Right atrium auricular region (tissue), 2 donors: ENCODE measurements around the gene SC5D. TPM values are rescaled to one million over a fixed set of nuclear protein-coding genes. Genes with fewer than 3 reads are reported as not detected.
A peak's percentile ranks its signal among the peaks of the same experiment; 100 is the strongest.

Source experiments
- DNase-seq: peaks from one replicate; pipeline ENCODE4 v3.0.0-alpha.2; 2019; ENCODE audit warnings: low spot score
- H3K27ac ChIP-seq, 2 donors: fragments of 200-600 bp; sonication (generic); 1 replicate in 1 of 2; 2 replicates in 1 of 2; pipeline ENCODE4 v1.5.1; 2016 to 2019
- H3K27me3 ChIP-seq, 2 donors: fragments of 200-600 bp; sonication (generic); one replicate each; pipeline versions ENCODE4 v1.5.1 to v1.6.0; 2017 to 2019
- H3K36me3 ChIP-seq: fragments of 200-600 bp; sonication (generic); one replicate; pipeline ENCODE4 v1.5.1; 2016
- H3K4me1 ChIP-seq, 2 donors: fragments of 200-600 bp; sonication (generic); one replicate each; pipeline versions ENCODE4 v1.5.1 to v1.6.0; 2017 to 2019
- H3K4me3 ChIP-seq, 2 donors: fragments of 200-600 bp; sonication (generic); 1 replicate in 1 of 2; 2 replicates in 1 of 2; pipeline ENCODE4 v1.5.1; 2017 to 2019; ENCODE audit warnings: mild to moderate bottlenecking in 1 of 2, moderate library complexity in 1 of 2
- H3K9me3 ChIP-seq, 2 donors: fragments of 200-600 bp; sonication (generic); one replicate each; pipeline ENCODE4 v1.5.1; 2019
- CTCF ChIP-seq, 2 donors: fragments of 200-600 bp; sonication (generic); IDR thresholded peaks; one replicate each; pipeline ENCODE4 v1.5.1; 2019; ENCODE audit warnings: antibody characterized with exemption in 2 of 2
- total RNA-seq, 2 donors: library from RNA; depleted of rRNA; stranded (reverse); fragments of >200 nt; gene quantifications; one replicate each; pipeline ENCODE4 v1.1.0, GENCODE V29; 2016

SC5D gene
- total RNA-seq, 2 donors from 2014 or later = 21.6 to 22.1 TPM

GRCh38 chr11:121334973-121335710 is 42.6 kb downstream of the SC5D start:
- no peaks in the 10 kb centered on the region for H3K9me3 ChIP-seq
- no peak overlapping the region for H3K4me3 ChIP-seq
- peak in 1 of 2 donors; percentile 12 for TF ChIP-seq CTCF (IDR thresholded peaks at IDR 0.05)
- peaks cover 0 to 30% of the 10 kb centered on the region in 2 donors for H3K4me1 ChIP-seq
- H3K27ac ChIP-seq = no peak overlapping the region
- no peaks in the 10 kb centered on the region for H3K27me3 ChIP-seq
- no peak for DNase-seq
- H3K36me3 ChIP-seq = no peaks in the 10 kb centered on the region

- H3K27me3 ChIP-seq = no peaks in the 10 kb centered on the region
- H3K36me3 ChIP-seq = no peaks in the 10 kb centered on the region
- DNase-seq = no peak
- H3K27ac ChIP-seq = no peak overlapping the region
- no peaks in the 10 kb centered on the region for H3K9me3 ChIP-seq
- no peak for TF ChIP-seq CTCF (IDR thresholded peaks at IDR 0.05)
- H3K4me3 ChIP-seq = no peak overlapping the region
- H3K4me1 ChIP-seq = peaks cover 0 to 23% of the 10 kb centered on the region in 2 donors
Measured at GRCh38 chr11:121336279-121336937, 43.8 kb downstream of the SC5D start.

GRCh38 chr11:121337078-121337477 is 44.5 kb downstream of the SC5D start:
- no peak overlapping the region for H3K27ac ChIP-seq
- no peaks in the 10 kb centered on the region for H3K9me3 ChIP-seq
- no peaks in the 10 kb centered on the region for H3K36me3 ChIP-seq
- no peaks in the 10 kb centered on the region for H3K27me3 ChIP-seq
- no peak for DNase-seq
- no peak for TF ChIP-seq CTCF (IDR thresholded peaks at IDR 0.05)
- peaks cover 0 to 23% of the 10 kb centered on the region in 2 donors for H3K4me1 ChIP-seq
- no peak overlapping the region for H3K4me3 ChIP-seq

GRCh38 chr11:121337740-121338272 is 45.2 kb downstream of the SC5D start:
- Histone ChIP-seq H3K36me3 (no peaks in the 10 kb centered on the region), H3K4me3 (no peak overlapping the region), H3K9me3 (no peaks in the 10 kb centered on the region), H3K27me3 (no peaks in the 10 kb centered on the region), H3K27ac (peak overlapping the region; percentile 50 to 53), H3K4me1 (peaks cover 0 to 23% of the 10 kb centered on the region in 2 donors)
- no peak for TF ChIP-seq CTCF (IDR thresholded peaks at IDR 0.05)
- DNase-seq = no peak

- Histone ChIP-seq H3K27ac (peak overlapping the region; percentile 50 to 53), H3K27me3 (no peaks in the 10 kb centered on the region), H3K4me1 (peaks cover 0 to 23% of the 10 kb centered on the region in 2 donors), H3K9me3 (no peaks in the 10 kb centered on the region), H3K4me3 (no peak overlapping the region), H3K36me3 (no peaks in the 10 kb centered on the region)
- TF ChIP-seq CTCF (IDR thresholded peaks at IDR 0.05) = no peak
- DNase-seq = no peak
Measured at GRCh38 chr11:121338536-121338935, 46.0 kb downstream of the SC5D start.
